GM10266 (cell line): ENCODE measurements around the gene SYNPO.

ENCODE experiments used
- DNase-seq: peaks from one replicate; pipeline ENCODE4 v3.0.0; 2012; ENCODE audit errors: extremely low spot score
- CTCF ChIP-seq: IDR thresholded peaks from 2 replicates; pipeline ENCODE4 v1.5.1; 2012; ENCODE audit warnings: mild to moderate bottlenecking, low read depth; ENCODE audit not compliant: control insufficient read depth, insufficient read depth; ENCODE audit errors: missing control alignments

SYNPO gene

GRCh38 chr5:150663936-150664335 lies 23.5 kb downstream of the SYNPO start:
- no peak for DNase-seq
- no peak for TF ChIP-seq CTCF

GRCh38 chr5:150665044-150665443 lies 24.6 kb downstream of the SYNPO start:
- DNase-seq: no peak

GRCh38 chr5:150670275-150670947 lies 30.0 kb downstream of the SYNPO start:
- no peak for DNase-seq
- no peak for TF ChIP-seq CTCF

More at GRCh38 chr5:150665044-150665443, 24.6 kb downstream of the SYNPO start:
- TF ChIP-seq CTCF: no peak

GRCh38 chr5:150670948-150671310 lies 30.5 kb downstream of the SYNPO start:
- DNase-seq: peak; percentile 20
- no peak for TF ChIP-seq CTCF

GRCh38 chr5:150671509-150672236 lies 31.2 kb downstream of the SYNPO start:
- no peak for TF ChIP-seq CTCF
- DNase-seq: peak; percentile 18

- DNase-seq: peak; percentile 53
- peak; percentile 15 for TF ChIP-seq CTCF
Observed at GRCh38 chr5:150672237-150672883, 31.9 kb downstream of the SYNPO start.

- TF ChIP-seq CTCF: no peak
- no peak for DNase-seq
Observed at GRCh38 chr5:150672884-150673275, 32.4 kb downstream of the SYNPO start.
